Measurements from ENCODE around the gene PTF1A. TPM values are rescaled to one million over a fixed set of nuclear protein-coding genes. Genes with fewer than 3 reads are reported as not detected.
A peak's percentile ranks its signal among the peaks of the same experiment; 100 is the strongest.

PTF1A gene
- total RNA-seq, 1 experiment from 2014 or later: not detected

- ATAC-seq (peak; percentile 17), DNase-seq (ENCODE audit: low spot score) (peak; percentile 35)
- H3K4me3 Mint-ChIP-seq: peak overlapping the region; percentile 61
- no peaks in the 10 kb centered on the region for H3K9me3 Mint-ChIP-seq
- H3K27ac Mint-ChIP-seq: no peak overlapping the region
- peaks cover 100% of the 10 kb centered on the region for H3K27me3 Mint-ChIP-seq (ENCODE audit: low read depth)
- H3K4me1 Mint-ChIP-seq: peaks cover 62% of the 10 kb centered on the region
- H3K36me3 Mint-ChIP-seq: no peaks in the 10 kb centered on the region
- POLR2A ChIA-PET: interaction anchor here (0.7 kb wide), 1 partner anchor 13 kb away, joined by 3 read pairs; no protein-coding TSS in a partner anchor
- CTCF ChIA-PET: interaction anchor here (1.7 kb wide), 2 partner anchors 42 to 93 kb away, joined by 4 to 13 read pairs; no protein-coding TSS in a partner anchor
- TF ChIP-seq ZNF263 (CRISPR knock-in tag; IDR thresholded peaks at IDR 0.05; ENCODE audit: low read depth): no peak
Observed at GRCh38 chr10:23199768-23200511, 7.8 kb downstream of the PTF1A start.

- Mint-ChIP-seq H3K36me3 (no peaks in the 10 kb centered on the region), H3K27me3 (ENCODE audit: low read depth) (peaks cover 100% of the 10 kb centered on the region), H3K4me3 (peak overlapping the region; percentile 61; the same call in 1 of the 2 replicates), H3K9me3 (no peaks in the 10 kb centered on the region), H3K27ac (no peak overlapping the region), H3K4me1 (peaks cover 58% of the 10 kb centered on the region)
- no peak for DNase-seq (ENCODE audit: low spot score)
- no peak for TF ChIP-seq EMX1 (CRISPR knock-in tag; IDR thresholded peaks at IDR 0.05)
- no peak for TF ChIP-seq JUN (CRISPR knock-in tag; IDR thresholded peaks at IDR 0.05)
- TF ChIP-seq TCF7 (CRISPR knock-in tag; IDR thresholded peaks at IDR 0.05; ENCODE audit: low read depth): no peak
- TF ChIP-seq ZBTB21 (CRISPR knock-in tag; IDR thresholded peaks at IDR 0.05; ENCODE audit: borderline replicate concordance): no peak
- no peak for TF ChIP-seq ZNF396 (CRISPR knock-in tag; IDR thresholded peaks at IDR 0.05; ENCODE audit: borderline replicate concordance)
- TF ChIP-seq NR2C2 (CRISPR knock-in tag; IDR thresholded peaks at IDR 0.05): no peak
- TF ChIP-seq NR3C1 (CRISPR knock-in tag; conservative IDR thresholded peaks at IDR 0.05; ENCODE audit: low read depth): no peak
- TF ChIP-seq, protein P1, sequence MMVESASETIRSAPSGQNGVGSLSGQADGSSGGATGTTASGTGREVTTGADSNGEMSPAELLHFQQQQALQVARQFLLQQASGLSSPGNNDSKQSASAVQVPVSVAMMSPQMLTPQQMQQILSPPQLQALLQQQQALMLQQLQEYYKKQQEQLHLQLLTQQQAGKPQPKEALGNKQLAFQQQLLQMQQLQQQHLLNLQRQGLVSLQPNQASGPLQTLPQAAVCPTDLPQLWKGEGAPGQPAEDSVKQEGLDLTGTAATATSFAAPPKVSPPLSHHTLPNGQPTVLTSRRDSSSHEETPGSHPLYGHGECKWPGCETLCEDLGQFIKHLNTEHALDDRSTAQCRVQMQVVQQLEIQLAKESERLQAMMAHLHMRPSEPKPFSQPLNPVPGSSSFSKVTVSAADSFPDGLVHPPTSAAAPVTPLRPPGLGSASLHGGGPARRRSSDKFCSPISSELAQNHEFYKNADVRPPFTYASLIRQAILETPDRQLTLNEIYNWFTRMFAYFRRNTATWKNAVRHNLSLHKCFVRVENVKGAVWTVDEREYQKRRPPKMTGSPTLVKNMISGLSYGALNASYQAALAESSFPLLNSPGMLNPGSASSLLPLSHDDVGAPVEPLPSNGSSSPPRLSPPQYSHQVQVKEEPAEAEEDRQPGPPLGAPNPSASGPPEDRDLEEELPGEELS (CRISPR knock-in tag; IDR thresholded peaks at IDR 0.05): no peak
- TF ChIP-seq, protein P2, sequence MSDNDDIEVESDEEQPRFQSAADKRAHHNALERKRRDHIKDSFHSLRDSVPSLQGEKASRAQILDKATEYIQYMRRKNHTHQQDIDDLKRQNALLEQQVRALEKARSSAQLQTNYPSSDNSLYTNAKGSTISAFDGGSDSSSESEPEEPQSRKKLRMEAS (CRISPR knock-in tag; IDR thresholded peaks at IDR 0.05): no peak
- TF ChIP-seq NFYB (CRISPR knock-in tag; conservative IDR thresholded peaks at IDR 0.05; ENCODE audit: low read depth): no peak
- no peak for TF ChIP-seq ZNF423 (CRISPR knock-in tag; IDR thresholded peaks at IDR 0.05)
- TF ChIP-seq TEAD1 (CRISPR knock-in tag; IDR thresholded peaks at IDR 0.05): no peak
- TF ChIP-seq RORB (CRISPR knock-in tag; IDR thresholded peaks at IDR 0.05): no peak
- CTCF ChIA-PET: interaction anchor here (1.7 kb wide), 2 partner anchors 43 to 93 kb away, joined by 4 to 13 read pairs; no protein-coding TSS in a partner anchor
- ATAC-seq: no peak
- POLR2A ChIA-PET: no interaction called here
Observed at GRCh38 chr10:23200586-23200985, 8.5 kb downstream of the PTF1A start.

DNA sequence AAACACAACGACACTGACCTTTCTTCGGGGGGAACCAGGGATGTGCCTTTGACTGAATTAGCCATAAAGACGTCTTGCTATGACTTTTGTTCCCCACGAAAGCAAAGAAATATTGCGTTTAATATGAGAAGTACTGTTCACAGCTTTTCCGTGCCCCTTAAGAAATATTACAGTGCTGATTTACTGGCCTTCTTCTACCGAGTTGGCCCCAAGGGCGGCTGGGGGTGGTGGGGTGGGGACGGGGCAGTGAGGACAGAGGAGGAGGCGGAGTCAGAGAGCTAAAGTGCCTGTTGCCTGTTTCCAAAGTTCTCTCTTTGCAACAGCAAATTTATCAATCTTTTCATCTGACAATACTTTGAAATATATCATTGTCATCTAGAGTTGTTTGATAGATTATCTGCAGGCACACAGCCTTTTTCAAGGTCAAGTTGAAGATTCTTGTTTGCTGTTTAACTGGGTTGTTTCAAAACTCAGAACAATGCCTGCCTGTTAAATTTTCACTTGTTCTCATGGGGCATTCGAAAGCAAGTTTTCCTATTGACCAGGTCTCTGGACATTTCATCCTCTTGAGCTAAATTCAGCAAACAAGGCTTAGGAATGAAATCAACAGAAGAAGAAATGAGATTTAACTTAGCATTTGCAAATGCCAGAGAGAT, 9.0 kb downstream of the PTF1A start:
- Mint-ChIP-seq H3K4me3 (0 out of 2 replicates have a peak overlapping the region, but pooled peaks have one; percentile 61), H3K4me1 (peaks cover 52% of the 10 kb centered on the region), H3K36me3 (no peaks in the 10 kb centered on the region), H3K9me3 (no peaks in the 10 kb centered on the region), H3K27ac (no peak overlapping the region), H3K27me3 (ENCODE audit: low read depth) (peaks cover 100% of the 10 kb centered on the region)
- ATAC-seq (no peak), DNase-seq (ENCODE audit: low spot score) (no peak)
- ChIA-PET POLR2A (no interaction called here), CTCF (interaction anchor here (0.9 to 2.6 kb wide), 4 partner anchors 8 to 137 kb away, joined by 3 to 10 read pairs (median 6); partner anchors contain the start of gene PTF1A)
- no peak for TF ChIP-seq AR (CRISPR knock-in tag; IDR thresholded peaks at IDR 0.05)
- TF ChIP-seq ZNF396 (CRISPR knock-in tag; IDR thresholded peaks at IDR 0.05; ENCODE audit: borderline replicate concordance): no peak
- no peak for TF ChIP-seq SMAD3 (CRISPR knock-in tag; IDR thresholded peaks at IDR 0.05; ENCODE audit: borderline replicate concordance)
- TF ChIP-seq FOXJ3 (CRISPR knock-in tag; IDR thresholded peaks at IDR 0.05; ENCODE audit: borderline replicate concordance): no peak
- no peak for TF ChIP-seq KAT7 (CRISPR knock-in tag; IDR thresholded peaks at IDR 0.05; ENCODE audit: borderline replicate concordance)
- no peak for TF ChIP-seq ARID4B (CRISPR knock-in tag; IDR thresholded peaks at IDR 0.05; ENCODE audit: borderline replicate concordance)
- no peak for TF ChIP-seq TCF7 (CRISPR knock-in tag; IDR thresholded peaks at IDR 0.05; ENCODE audit: low read depth)
- no peak for TF ChIP-seq MLX (CRISPR knock-in tag; IDR thresholded peaks at IDR 0.05)

Data from WTC11 (cell line).